GM18505 (cell line): ENCODE data around the gene TCP11.
"Not testable (repeated sequence)": the region's sequence is repeated elsewhere in the genome, so short reads cannot be mapped to it uniquely, and the experiment has no call there.

ENCODE experiments used
- ATAC-seq: cut with Tn5 transposase; IDR thresholded peaks from one replicate; pipeline ENCODE4 v1.9.1; 2021; ENCODE audit not compliant: unreplicated experiment
- POLR2A ChIP-seq: IDR thresholded peaks from 4 replicates; pipeline ENCODE4 v1.6.1; 2011; ENCODE audit warnings: borderline replicate concordance; ENCODE audit not compliant: insufficient read depth, insufficient read length; ENCODE audit errors: extremely low read depth

The TCP11 gene

DNA sequence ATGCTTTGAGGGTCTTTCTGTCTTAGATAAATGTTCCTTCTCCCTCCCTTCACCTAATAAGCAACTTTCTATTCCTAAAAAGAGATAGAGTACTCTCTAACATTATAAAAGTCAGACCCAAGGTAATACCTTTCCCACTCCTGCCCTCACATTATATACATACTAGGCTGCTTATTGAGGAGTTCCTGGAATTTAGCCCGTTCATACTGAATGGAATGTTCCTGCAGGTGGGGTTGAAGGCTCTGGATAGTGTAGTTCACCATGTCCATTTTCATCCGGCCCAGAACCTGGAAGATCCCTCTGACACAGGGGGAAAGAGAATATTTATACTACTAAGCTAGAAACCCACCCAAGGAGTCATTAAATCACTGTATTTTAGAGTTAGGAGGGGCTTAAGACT is 20.4 kb downstream of the TCP11 start:
- ATAC-seq, result no peak
- TF ChIP-seq POLR2A, result no peak

DNA sequence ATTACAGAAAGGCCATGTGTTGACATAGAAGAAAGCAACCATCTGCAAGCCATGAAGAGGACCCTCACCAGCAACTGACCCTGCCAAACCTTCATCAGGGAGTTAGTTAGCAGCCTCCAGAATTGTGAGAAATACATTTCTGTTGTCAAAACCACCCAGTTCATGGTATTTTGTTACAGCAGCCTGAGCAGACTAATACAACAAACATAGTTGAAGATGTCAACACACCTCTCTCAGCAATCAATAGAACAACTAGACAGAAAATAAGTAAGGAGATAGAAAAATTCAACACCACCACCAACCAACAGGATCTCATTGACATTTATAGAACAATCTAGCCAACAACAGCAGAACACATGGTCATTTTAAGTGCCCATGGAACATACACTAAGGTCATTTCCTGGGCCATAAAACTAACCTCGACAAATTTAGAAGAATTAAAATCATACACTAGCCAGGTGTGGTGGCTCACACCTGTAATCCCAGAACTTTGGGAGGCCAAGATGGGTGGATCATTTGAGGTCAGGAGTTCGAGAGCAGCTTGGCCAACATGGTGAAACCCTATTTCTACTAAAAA is 32.7 kb downstream of the TCP11 start:
- no peak for ATAC-seq
- TF ChIP-seq POLR2A, result no peak

DNA sequence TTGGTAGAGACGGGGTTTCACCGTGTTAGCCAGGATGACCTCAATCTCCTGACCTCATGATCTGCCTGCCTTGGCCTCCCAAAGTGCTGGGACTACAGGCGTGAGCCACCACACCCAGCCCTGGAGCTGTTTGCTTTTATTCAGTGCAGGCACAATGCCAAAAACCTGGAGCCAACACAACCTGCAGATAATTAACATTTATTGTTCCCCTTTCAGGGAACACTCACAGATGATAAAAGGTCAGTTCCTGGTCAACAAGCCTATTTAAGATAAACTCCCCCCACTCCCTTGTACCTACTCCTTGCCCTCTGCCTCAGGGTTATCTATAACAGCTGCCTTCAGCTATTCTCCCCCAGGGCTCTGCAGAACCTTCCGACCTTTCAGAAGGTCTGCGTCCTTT is 33.4 kb downstream of the TCP11 start:
- not testable (repeated sequence) for ATAC-seq

DNA sequence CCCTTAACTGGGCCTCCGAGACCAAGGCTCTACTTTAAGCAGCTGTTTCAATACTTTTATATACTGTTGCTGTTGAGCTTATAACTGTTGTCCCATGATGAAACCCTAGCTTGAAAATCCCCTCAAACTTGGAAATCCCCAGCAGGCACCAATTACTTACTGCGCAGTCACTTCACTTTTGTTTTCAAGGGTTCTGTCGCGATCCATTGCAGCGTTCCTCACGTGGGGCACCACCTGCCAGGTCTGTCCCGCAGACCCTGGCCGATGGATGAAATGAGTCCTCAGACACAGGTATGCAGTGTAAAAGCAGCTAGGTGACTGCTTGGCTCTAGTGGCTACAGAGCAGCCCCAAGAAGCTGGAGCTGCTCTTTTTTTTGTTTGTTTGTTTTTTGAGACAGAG is 33.9 kb downstream of the TCP11 start:
- ATAC-seq, result not testable (repeated sequence)

DNA sequence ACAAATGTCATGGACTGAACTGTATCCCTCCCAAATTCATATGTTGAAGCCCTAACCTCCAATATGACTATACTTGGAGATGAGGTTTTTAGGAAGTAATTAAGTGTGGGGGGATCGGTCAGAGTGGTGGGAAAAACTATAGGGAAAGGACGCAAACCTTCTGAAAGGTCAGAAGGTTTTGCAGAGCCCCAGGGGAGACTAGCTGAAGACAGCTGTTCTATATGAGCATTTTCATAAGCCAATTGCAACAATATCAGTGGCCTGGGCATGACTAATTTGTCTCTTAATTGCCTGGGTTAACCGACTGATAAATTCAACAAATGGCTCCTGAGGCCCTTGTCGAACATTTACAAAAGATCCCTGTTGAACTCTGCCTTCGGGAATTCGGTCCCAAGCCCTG is 35.1 kb downstream of the TCP11 start:
- not testable (repeated sequence) for ATAC-seq

DNA sequence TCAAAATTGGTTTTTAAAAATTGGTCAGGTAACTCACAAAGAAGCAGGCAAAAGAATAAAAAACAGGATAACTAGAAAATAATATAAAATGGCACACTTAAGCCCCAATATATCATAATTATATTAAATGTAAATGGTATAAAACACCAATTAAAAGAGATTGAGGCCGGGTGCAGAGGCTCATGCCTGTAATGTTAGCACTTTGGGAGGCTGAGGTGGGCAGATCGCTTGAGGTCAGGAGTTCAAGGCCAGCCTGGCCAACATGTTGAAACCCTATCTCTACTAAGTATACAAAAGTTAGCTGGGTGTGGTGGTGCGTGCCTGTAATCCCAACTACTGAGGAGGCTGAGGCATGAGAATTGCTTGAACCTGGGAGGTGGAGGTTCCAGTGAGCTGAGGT is 36.1 kb downstream of the TCP11 start:
- TF ChIP-seq POLR2A, result no peak
- no peak for ATAC-seq

DNA sequence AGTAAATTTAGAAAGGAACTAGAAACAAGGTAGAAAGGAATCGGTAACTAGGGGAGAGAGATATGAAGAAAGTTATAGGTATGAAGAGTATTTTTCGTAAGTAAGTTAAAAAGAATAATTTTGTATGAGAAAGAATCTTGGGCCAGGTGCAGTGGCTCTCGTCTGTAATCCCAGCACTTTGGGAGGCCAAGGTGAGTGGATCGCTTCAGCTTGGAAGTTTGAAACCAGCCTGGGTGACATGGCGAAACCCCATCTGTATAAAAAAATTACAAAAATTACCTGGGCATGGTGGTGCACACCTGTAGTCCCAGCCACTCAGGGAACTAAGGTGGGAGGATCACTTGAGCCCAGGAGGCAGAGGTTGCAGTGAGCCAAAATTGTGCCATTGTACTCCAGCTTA is 42.0 kb downstream of the TCP11 start:
- TF ChIP-seq POLR2A, result no peak
- no peak for ATAC-seq

DNA sequence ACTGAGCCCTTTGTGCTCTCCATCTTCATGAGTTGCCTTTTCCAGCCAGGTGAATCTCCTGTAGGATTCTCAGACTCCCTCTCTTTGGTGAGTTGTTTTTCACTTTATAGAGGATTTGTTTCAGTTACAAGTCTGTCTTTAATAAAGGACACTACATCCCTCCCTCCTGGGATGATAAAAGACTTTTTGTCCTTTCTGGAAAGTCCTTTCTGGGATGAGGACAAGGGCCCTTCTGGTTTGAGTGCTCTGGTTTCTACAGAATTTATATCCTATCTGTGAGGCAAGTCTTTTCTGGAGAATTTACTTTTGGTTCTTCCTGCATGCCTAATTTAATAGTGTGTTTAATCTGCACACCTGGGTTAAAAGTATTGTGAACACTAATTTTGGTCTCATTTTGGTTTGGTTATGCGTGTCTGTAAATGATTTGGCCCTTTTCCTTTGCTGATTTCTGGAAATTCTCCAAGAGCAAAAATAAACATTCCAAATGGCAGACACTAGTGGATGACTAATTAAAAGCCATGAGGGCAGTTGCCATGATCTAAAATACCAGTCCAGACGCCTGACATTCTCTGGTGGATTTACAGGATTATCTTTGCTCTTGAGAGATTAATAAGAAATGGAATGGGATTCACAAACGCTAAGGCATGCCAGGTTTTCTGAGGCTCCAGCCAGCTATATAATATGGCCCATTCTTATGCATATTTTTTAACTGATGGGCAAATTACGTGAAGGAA is 44.8 kb downstream of the TCP11 start:
- no peak for TF ChIP-seq POLR2A
- no peak for ATAC-seq

DNA sequence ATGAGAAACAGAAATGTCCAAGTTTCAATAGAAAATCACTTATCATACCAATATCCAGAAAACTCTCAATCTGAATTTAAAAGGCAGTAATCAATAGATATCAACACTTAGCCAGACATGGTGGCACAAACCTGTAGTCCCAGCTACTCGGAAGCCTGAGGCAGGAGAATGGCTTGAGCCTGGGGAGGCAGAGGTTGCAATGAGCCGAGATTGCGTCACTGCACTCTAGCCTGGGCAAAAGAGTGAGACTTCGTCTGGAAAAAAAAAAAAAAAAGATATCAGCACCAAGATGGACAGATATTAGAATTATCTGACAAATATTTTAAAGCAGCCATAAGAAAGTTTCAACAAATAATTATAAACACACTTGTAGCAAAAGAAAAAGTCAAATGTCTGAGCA is 47.0 kb downstream of the TCP11 start:
- no peak for ATAC-seq
- no peak for TF ChIP-seq POLR2A

DNA sequence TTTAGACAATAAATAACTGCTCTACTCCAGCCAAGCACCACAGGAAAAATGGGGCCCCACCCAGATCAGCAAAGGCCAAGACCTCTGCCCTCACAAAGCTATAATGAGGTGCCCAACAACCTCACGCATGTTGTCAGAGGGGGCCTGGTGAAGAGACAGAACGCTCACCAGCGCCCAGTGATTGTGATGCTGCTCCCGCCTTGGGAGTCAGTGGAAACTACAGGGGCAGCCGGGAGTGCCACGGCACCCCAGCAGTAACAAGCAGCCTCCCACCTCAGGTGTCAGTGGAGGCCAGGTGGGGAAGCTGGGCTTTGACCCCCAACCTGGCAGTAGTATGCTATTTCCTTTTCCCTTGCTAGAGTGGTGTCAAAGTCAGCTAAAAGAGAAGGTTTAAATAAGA is 47.4 kb downstream of the TCP11 start:
- ATAC-seq, result no peak
- TF ChIP-seq POLR2A, result no peak

DNA sequence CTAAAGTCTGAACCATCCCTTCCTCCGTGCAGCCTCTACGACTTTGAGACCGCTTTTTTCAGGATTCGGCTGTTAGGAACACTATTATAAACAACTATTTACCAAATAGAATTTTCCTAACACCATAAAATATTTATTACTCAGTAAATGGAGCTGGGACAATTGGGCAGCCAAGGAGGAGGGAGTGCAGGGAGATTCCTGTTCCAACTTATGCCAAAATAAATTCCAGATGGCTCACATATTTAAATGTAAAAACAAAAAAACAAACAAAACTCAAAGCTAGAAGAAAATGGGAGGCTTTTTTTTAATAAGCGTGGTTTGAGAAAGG is 48.1 kb downstream of the TCP11 start:
- no peak for TF ChIP-seq POLR2A
- no peak for ATAC-seq

DNA sequence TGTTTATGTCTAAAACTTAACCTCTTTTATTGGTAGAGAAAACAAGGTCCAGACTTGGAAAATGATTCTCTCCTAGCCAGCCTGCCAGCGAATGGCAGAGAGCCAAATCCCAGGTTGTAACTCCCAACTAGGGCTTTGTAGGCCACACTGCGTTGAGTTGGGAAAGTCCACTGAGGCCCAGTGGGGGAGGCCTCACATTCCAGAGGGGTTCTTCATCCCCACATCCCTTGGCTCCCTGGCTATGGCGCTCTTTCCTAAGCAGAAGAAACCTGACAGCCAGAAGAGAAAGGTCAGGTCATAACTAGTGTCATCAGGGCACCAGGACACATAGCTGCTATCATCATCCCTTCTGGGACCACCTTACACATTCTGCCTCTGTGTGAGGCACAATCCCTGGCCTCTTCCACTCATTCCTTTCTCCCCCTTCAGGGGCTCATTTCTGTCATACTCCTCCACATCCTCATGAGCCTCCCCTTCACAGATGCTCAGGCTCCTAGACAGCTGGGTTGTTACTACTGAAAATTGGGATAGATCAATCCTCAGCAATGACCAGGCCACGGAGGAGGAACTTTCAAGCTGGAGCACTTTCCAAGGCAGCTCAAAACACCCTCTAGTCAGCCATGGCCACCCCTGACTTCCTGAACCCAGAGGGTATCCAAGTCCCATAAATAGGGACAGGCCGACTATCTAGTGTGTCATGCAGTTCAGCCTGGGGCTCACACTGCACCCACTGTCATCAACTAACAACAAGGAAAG is 48.6 kb downstream of the TCP11 start:
- TF ChIP-seq POLR2A, result no peak
- no peak for ATAC-seq

DNA sequence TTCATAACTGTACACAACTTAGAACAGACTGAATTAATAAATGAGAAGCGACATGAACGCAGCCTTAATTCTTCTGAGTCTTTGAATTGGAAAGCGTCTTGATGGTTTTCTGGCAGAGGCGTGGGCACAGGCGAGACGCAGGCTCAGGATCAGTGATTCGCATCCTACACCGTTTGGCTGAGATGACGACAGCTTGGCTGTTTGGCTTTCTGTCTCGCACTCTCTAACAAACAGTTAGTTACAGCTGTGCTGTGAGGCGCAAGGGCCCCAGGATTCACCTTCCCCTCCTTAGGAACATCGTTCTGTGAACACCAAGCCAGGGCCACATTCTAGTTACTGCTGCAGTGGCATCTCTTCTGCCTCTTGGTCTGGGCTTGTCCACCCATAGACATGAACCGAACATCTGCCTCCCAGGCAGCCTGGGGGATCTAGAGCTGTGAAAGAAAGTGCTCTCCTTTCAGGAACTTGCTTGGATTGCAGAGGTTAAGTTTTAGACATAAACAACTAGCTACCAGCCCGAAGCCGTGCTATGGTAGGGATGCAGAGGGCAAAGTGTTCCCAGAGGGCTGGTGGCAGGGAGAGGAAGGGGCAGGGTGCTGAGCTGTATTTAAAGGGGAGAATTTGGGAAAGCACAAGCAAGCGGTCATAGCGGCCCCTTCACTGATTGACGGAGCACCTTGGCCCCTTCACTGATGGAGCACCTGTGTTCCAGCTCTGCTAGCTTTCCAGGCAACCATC is 49.6 kb downstream of the TCP11 start:
- ATAC-seq, result no peak
- no peak for TF ChIP-seq POLR2A

DNA sequence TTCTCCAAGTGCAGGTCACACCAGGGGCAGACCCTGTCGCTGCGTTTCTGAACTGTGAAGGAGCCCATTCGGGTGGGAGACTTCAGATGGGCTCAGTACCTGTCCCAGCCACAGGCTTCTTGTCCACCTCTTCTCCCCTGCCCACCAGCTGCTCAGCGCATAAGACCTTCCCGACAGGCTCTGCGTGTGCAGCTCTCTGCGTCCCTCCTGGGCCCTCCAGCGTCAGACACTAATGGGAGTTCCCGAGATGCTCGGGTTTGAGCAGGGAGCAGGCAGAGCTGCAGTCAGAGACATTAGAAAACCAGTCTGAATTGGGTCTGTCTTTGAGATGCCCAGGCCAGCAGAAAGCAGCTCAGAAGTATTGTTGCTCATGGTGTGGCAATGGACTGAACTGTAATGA is 50.4 kb downstream of the TCP11 start:
- ATAC-seq, result no peak
- no peak for TF ChIP-seq POLR2A

DNA sequence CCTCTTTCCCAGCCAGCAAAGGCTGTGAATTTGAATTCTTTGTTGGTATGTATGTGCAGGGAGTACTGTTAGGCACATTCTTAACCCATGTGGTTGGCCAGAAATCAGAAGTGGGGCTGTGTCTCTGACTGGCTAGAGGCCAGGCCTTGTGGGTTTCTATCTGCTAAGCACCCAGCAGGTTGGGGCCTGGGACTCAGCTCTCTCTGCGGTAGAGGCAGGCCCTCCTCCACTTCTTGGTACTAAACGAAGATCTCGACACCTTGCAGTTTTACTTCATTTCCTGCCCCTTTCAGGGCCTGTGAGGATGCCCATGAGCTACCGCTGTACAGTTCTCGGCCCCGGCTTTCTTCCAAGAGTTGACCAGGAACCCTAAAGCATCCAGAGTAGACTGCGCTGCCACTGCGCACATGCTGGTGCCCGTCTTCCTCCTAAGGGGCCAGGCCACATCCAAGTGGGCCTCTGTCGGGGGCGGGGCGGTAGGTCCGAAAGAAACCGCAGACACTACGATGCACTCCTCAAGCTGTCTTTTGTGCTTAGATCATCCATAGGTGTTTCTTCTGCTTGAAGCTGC is 51.1 kb downstream of the TCP11 start:
- no peak for TF ChIP-seq POLR2A
- ATAC-seq, result no peak
